PC-3 (cell line): ENCODE measurements around the gene ZNF385B. TPM values are rescaled to one million over a fixed set of nuclear protein-coding genes. Genes with fewer than 3 reads are reported as not detected.

Source experiments
- ATAC-seq: fragments of 200-7000 bp; cut with Tn5 transposase; 2 replicates; pipeline ENCODE4 v1.9.1; 2020; ENCODE audit warnings: mild to moderate bottlenecking, moderate library complexity
- BruUV-seq: library from RNA; stranded (reverse); fragments of 400-500 nt; replicated peaks from 2 replicates; lab custom pipeline; 2021; lab: Mats Ljungman, UMichigan
- CTCF ChIA-PET: fragments of 300-600 bp; sonication (Branson Sonifier 250); formaldehyde crosslinking; loops from one replicate; lab custom pipeline; 2022; ENCODE audit warnings: antibody characterized with exemption; lab: Charles Lee
- POLR2A ChIA-PET: fragments of 300-600 bp; sonication (Branson Sonifier 250); formaldehyde crosslinking; loops from one replicate; lab custom pipeline; 2022; ENCODE audit warnings: antibody characterized with exemption; ENCODE audit not compliant: unreplicated experiment; lab: Charles Lee
- DNase-seq: peaks from one replicate; pipeline ENCODE4 v3.0.0-alpha.2; 2015
- H2AFZ ChIP-seq: fragments of 300-600 bp; sonication (generic); 2 replicates; pipeline ENCODE4 v1.6.0; 2016; ENCODE audit warnings: antibody characterized with exemption, low read length
- H3F3A ChIP-seq: fragments of 300-600 bp; sonication (generic); one replicate; pipeline ENCODE4 v1.6.0; 2017; ENCODE audit warnings: antibody characterized with exemption, low read length, control low read depth, mild to moderate bottlenecking; ENCODE audit not compliant: unreplicated experiment
- H3K27ac ChIP-seq: fragments of 300-600 bp; sonication (generic); 2 replicates; pipeline ENCODE4 v1.5.1; 2016; ENCODE audit warnings: mild to moderate bottlenecking, low read length
- H3K27me3 ChIP-seq: fragments of 300-600 bp; sonication (generic); 2 replicates; pipeline ENCODE4 v1.6.1; 2016; ENCODE audit warnings: low read length, mixed read lengths
- H3K36me3 ChIP-seq: fragments of 300-600 bp; sonication (generic); 2 replicates; pipeline ENCODE4 v1.6.1; 2016; ENCODE audit warnings: low read depth, mixed run types, low read length, mixed read lengths
- H3K4me1 ChIP-seq: fragments of 300-600 bp; sonication (generic); 2 replicates; pipeline ENCODE4 v1.5.1; 2016; ENCODE audit warnings: low read length; ENCODE audit not compliant: insufficient read depth
- H3K4me2 ChIP-seq: fragments of 300-600 bp; sonication (generic); 2 replicates; pipeline ENCODE4 v1.6.0; 2016; ENCODE audit warnings: low read length
- H3K4me3 ChIP-seq: fragments of 300-600 bp; sonication (generic); 2 replicates; pipeline ENCODE4 v1.5.1; 2016; ENCODE audit warnings: mild to moderate bottlenecking, low read length, mixed read lengths
- H3K79me2 ChIP-seq: fragments of 300-600 bp; sonication (generic); 2 replicates; pipeline ENCODE4 v1.6.1; 2017; ENCODE audit warnings: low read length, mixed read lengths
- H3K9ac ChIP-seq: fragments of 300-600 bp; sonication (generic); 2 replicates; pipeline ENCODE4 v1.6.0; 2016; ENCODE audit warnings: mild to moderate bottlenecking, low read length
- H3K9me2 ChIP-seq: fragments of 300-600 bp; sonication (generic); replicated peaks from 2 replicates; pipeline ENCODE4 v1.6.1; 2016; ENCODE audit warnings: mixed run types, low read length, mixed read lengths
- H3K9me3 ChIP-seq: fragments of 300-600 bp; sonication (generic); 2 replicates; pipeline ENCODE4 v1.6.1; 2016; ENCODE audit warnings: low read length, mixed read lengths
- H4K20me1 ChIP-seq: fragments of 300-600 bp; sonication (generic); 2 replicates; pipeline ENCODE4 v1.6.1; 2016; ENCODE audit warnings: low read length, mixed read lengths
- CTCF ChIP-seq: fragments of 300-600 bp; sonication (generic); conservative IDR thresholded peaks from 2 replicates; pipeline ENCODE4 v1.5.1; 2017; ENCODE audit warnings: antibody characterized with exemption, low read depth, mild to moderate bottlenecking, low read length
- EZH2 ChIP-seq: fragments of 300-600 bp; sonication (generic); IDR thresholded peaks from one replicate; pipeline ENCODE4 v1.6.1; 2017; ENCODE audit warnings: antibody characterized with exemption, mild to moderate bottlenecking, low read length; ENCODE audit not compliant: unreplicated experiment
- EZH2phosphoT487 ChIP-seq: fragments of 300-600 bp; sonication (generic); IDR thresholded peaks from 2 replicates; pipeline ENCODE4 v1.6.1; 2018; ENCODE audit warnings: mild to moderate bottlenecking, antibody characterized with exemption, low read length, borderline replicate concordance
- intact Hi-C: fragments of 100-400 bp; cut with micrococcal nuclease; formaldehyde crosslinking; loops from 2 replicates; pipeline ENCODE4 v1.9.0; 2023
- total RNA-seq: library from RNA; depleted of rRNA; stranded (reverse); fragments of >200 nt; gene quantifications from 2 replicates; pipeline ENCODE4 v1.2.3, GENCODE V29; 2014

The ZNF385B gene
- total RNA-seq, 1 experiment from 2014 or later, result 2.4 TPM

GRCh38 chr2:179796213-179797007, 65.0 kb downstream of the ZNF385B start:
- H2AFZ ChIP-seq, result no peak overlapping the region
- no peaks in the 10 kb centered on the region for H3K9me3 ChIP-seq
- no peaks in the 10 kb centered on the region for H3K79me2 ChIP-seq
- H3K4me2 ChIP-seq, result no peak overlapping the region
- POLR2A ChIA-PET, result no interaction called here
- H3K9ac ChIP-seq, result no peak overlapping the region
- H3K9me2 ChIP-seq, result no peaks in the 10 kb centered on the region
- ATAC-seq, result no peak
- H3K27ac ChIP-seq, result no peak overlapping the region
- no peaks in the 10 kb centered on the region for H3K27me3 ChIP-seq
- no peaks in the 10 kb centered on the region for H3K4me1 ChIP-seq
- no peak overlapping the region for H3K4me3 ChIP-seq
- intact Hi-C loops, result no loop called here
- no peak for DNase-seq
- no TSS peak for BruUV-seq
- no peaks in the 10 kb centered on the region for H3F3A ChIP-seq
- H3K36me3 ChIP-seq, result no peaks in the 10 kb centered on the region
- no peaks in the 10 kb centered on the region for H4K20me1 ChIP-seq
- CTCF ChIA-PET, result no interaction called here
- TF ChIP-seq EZH2phosphoT487 (no peak), EZH2 (no peak), CTCF (no peak)

- Histone ChIP-seq H3K9ac (no peak overlapping the region), H3K4me2 (no peak overlapping the region), H3K4me3 (no peak overlapping the region), H3F3A (no peaks in the 10 kb centered on the region), H3K79me2 (no peaks in the 10 kb centered on the region), H3K4me1 (no peaks in the 10 kb centered on the region), H3K9me2 (no peaks in the 10 kb centered on the region), H3K27ac (no peak overlapping the region), H3K9me3 (no peaks in the 10 kb centered on the region), H4K20me1 (no peaks in the 10 kb centered on the region), H3K36me3 (no peaks in the 10 kb centered on the region), H3K27me3 (no peaks in the 10 kb centered on the region), H2AFZ (no peak overlapping the region)
- DNase-seq, result no peak
- intact Hi-C loops, result no loop called here
- BruUV-seq, result no TSS peak
- no peak for TF ChIP-seq EZH2phosphoT487
- no peak for TF ChIP-seq EZH2
- TF ChIP-seq CTCF, result no peak
- ChIA-PET POLR2A (no interaction called here), CTCF (no interaction called here)
- ATAC-seq, result no peak
Measured at GRCh38 chr2:179793902-179794301, 67.5 kb downstream of the ZNF385B start.

- CTCF ChIA-PET, result no interaction called here
- no peak overlapping the region for H3K4me3 ChIP-seq
- no TSS peak for BruUV-seq
- intact Hi-C loops, result no loop called here
- no peaks in the 10 kb centered on the region for H3K36me3 ChIP-seq
- H3F3A ChIP-seq, result no peaks in the 10 kb centered on the region
- no peak overlapping the region for H3K4me2 ChIP-seq
- TF ChIP-seq EZH2phosphoT487 (no peak), CTCF (no peak), EZH2 (no peak)
- no peak for ATAC-seq
- H2AFZ ChIP-seq, result no peak overlapping the region
- H3K9me3 ChIP-seq, result no peaks in the 10 kb centered on the region
- POLR2A ChIA-PET, result no interaction called here
- H3K9ac ChIP-seq, result no peak overlapping the region
- no peak for DNase-seq
- H3K9me2 ChIP-seq, result no peaks in the 10 kb centered on the region
- H4K20me1 ChIP-seq, result no peaks in the 10 kb centered on the region
- H3K27ac ChIP-seq, result no peak overlapping the region
- H3K79me2 ChIP-seq, result no peaks in the 10 kb centered on the region
- H3K4me1 ChIP-seq, result no peaks in the 10 kb centered on the region
- no peaks in the 10 kb centered on the region for H3K27me3 ChIP-seq
Measured at GRCh38 chr2:179793238-179793637, 68.2 kb downstream of the ZNF385B start.
